GM19035 (cell line): ENCODE results near the gene ALDOB.

ENCODE experiments used
- ATAC-seq: cut with Tn5 transposase; IDR thresholded peaks from one replicate; pipeline ENCODE4 v1.9.1; 2021; ENCODE audit not compliant: unreplicated experiment

The ALDOB gene

DNA sequence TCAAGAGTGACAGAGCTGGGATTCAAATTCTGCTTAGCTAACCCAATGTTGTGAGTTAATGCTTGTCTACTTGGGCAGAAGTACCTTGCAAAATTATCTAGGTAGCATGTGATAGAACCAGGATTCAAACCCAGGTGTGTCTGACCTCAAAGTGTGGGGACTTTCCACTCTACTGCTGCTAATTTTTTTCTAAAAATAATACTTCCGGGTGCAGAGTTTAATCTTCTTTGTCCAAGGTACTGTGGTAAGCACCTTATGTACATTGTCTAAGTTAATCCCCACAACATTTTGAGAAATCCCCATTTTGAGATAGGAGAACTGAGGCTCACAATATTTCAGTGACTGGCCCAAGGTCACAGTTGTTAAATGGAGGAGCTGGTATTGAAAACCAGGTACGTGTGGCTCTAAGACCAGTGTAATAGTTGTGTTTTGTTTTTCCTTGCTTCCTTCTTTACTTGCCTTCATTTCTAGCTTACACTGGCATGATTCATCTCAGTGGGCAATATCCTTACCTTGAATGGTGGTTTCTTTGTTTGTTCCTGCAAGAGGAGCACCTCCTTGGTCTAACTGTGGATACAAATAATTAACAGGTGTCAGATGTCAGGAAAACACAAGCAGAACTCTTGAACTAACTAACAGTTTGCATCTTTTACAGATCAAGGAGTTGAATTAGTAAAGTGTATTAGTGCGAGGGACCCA lies 7.5 kb downstream of the ALDOB start:
- ATAC-seq, result peak; percentile 72

DNA sequence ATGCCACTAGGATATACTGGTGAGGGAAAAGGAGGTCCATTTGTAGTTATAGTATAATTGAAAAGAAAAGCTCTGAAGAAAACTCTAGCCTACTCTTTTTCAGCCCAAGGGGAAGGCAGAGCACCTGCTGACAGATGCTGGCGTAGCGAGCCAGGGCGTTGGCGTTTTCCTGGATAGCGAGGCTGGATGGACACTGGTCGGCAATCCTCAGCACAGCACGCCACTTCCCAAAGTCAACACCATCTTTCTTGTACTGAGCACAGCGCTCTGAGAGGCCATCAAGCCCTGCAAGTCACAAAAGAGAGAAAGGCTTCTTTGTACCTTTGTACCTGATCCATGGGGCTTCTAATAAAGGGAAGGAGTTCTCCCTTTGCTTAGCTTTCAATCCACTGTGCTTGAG lies 8.2 kb downstream of the ALDOB start:
- ATAC-seq, result no peak

DNA sequence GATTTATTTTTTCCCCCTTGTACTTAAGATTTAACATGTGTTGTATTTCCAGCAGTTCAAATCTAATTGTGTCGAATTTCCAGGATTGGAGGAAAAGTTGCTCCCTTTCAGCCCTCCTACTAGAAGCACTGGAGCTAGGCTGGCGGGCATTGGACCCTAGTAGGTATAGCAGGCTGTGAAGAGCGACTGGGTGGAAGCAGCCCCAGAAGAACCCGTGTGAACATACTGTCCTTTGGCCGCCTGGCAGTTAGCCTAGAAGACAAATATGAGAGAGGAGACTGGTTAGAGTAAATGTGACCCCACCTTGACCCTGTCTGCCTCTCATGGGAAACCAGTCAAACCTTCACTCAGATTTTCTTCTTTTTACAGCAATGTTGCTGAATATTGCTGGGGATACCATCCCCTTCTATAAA lies 13.9 kb downstream of the ALDOB start:
- no peak for ATAC-seq

DNA sequence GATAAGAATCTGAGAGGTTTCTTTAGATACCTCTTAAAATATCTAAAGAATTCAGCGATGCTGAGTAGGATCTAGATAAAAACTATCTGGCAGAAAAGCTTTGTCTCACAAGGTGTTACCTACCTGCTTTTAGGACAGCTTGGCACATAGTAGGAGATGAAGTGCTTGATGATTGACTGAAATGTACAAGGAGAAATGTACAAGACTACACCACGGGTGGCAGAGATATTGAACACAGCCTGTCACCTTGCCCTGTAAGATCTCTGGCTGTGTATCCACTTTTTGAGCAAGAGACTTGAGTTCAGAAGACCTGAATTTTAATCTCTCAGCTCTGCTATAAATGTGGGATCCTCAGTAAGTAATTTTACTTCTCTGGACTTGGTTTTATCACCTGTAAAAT lies 15.7 kb downstream of the ALDOB start:
- no peak for ATAC-seq

DNA sequence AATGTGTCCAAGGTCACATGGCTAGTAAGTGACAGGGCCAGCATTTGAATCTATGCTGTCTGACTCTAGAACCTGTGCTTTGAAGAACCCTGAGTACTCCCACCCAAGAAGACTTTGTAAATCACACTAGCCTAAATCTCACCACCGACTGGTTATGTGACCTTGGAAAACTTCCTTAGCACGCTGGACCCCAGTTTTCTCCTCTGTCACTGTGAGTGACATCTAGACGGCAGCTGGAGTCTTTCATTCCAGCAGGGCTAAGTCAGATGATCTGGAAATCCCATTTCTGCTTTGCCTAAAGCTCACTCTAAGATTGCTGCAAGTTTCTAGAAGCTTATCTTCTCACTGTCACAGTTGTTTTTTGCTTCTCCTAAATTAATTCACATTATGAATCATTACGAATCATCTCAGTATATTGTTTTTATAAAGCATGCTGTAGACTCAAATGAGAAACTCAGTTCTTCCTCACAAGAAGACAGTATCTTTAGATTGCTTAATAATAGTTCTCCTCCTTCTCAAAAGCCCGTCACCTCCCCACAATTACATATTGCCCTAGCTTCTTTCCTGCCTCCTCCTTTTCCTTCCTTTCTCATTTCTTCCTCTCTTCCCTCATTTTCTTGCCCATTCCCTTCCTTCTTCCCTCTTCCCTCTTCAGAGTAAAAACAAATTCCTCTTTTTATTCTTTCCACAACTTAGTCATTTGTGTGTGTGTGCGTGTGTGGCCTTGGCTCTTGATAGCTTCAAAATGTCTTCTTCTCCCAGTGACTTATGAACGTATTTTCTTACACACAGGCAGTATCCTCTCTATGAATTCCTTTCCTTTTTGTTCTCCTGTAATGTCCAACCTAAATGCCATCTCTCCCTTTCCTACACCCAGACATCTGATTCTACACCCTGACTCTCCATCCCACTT lies 16.8 kb downstream of the ALDOB start:
- ATAC-seq, result no peak

DNA sequence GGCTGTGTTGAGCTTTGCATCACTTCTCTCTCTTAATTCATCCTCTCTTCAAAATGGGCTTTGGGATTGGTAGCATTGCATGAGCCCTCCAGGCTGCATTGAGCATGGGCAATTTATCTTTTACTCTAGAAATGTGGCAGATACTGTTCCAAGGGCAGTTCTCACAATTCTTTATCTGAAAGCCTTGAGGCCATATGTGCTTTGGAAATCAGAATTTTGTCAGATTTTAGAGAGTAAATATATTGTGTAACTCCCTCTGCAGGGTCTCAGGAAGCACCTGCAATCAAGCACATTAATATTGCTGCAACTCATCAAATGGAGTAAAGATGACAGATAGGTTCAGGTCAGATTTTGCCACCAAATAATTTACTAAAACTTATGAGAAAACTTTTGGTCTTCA lies 17.6 kb downstream of the ALDOB start:
- ATAC-seq, result no peak

DNA sequence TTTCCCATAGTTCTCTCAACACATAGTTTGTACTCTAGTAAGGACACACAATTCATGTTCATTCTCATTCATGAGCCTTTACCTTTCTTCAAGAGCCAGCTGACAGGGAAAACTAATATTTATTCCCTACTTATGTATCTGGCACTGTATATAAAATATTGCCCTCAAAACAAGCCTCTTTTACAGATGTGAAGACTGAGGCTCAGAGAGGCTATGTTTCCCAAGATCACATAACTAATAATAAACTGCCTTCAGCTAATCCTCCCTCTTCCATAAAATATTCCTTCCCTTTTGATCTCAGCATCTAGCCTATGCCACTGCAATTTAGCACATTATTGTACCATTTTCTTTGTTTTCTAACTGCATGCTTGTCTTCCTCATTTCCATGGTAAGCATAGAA lies 18.2 kb downstream of the ALDOB start:
- no peak for ATAC-seq

DNA sequence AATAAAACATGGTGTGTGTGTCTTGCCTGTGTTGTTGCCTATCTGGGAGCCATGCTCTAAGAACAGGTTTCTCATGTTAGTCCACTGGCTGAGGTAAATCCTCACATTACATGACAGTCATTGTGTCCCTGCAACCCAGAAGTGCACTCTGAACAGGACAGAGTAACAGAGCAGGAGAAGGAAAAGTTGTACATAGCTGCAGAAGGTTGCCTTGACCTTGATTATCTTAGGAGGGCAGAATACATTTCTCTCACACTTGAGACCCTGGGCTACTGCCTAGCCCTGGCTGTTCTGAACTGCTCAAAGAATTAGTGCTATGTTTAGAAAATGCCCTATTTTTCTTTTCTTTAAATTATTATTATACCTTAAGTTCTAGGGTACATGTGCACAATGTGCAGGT lies 20.0 kb downstream of the ALDOB start:
- ATAC-seq, result no peak

DNA sequence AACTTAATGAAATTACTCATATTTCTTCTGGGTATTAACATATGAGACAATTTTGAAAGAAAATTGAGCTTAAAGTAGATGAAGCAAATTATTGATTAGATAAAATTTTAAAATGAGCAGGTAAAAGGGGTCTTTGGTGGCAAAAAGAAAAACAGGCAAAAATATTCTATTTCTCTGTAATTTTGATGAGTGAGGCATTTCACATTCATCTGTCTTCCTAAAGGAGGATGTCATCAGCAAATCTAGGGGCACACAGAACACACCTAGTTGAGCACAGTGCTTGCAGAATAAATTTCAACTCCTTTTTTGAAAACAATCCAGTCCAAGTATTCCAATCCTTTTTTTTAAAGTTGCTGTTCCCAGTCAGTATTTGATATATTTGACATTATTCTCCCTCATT lies 20.7 kb downstream of the ALDOB start:
- ATAC-seq, result no peak

DNA sequence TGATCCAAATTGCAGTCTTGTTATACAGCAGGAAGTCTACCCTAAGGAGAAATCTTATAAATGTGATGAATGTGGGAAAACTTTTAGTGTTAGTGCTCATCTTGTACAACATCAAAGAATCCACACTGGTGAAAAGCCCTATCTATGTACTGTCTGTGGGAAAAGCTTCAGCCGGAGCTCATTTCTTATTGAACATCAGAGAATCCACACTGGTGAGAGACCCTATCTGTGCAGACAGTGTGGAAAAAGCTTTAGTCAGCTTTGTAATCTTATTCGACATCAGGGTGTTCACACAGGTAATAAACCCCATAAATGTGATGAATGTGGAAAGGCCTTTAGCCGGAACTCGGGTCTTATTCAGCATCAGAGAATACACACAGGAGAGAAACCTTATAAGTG lies 26.5 kb downstream of the ALDOB start:
- no peak for ATAC-seq

DNA sequence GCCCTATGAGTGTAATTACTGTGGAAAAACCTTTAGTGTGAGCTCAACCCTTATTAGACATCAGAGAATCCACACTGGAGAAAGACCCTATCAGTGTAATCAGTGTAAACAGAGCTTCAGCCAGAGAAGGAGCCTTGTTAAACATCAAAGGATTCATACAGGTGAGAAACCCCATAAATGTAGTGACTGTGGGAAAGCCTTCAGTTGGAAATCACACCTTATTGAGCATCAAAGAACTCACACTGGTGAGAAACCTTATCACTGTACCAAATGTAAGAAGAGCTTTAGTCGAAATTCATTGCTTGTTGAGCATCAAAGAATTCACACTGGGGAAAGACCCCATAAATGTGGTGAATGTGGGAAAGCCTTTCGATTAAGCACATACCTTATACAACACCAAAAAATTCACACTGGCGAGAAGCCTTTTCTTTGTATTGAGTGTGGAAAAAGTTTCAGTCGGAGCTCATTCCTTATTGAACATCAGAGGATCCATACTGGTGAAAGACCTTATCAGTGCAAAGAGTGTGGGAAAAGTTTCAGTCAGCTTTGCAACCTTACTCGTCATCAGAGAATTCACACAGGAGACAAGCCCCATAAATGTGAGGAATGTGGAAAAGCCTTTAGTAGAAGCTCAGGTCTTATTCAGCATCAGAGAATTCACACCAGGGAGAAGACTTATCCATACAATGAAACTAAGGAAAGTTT lies 27.0 kb downstream of the ALDOB start:
- no peak for ATAC-seq

DNA sequence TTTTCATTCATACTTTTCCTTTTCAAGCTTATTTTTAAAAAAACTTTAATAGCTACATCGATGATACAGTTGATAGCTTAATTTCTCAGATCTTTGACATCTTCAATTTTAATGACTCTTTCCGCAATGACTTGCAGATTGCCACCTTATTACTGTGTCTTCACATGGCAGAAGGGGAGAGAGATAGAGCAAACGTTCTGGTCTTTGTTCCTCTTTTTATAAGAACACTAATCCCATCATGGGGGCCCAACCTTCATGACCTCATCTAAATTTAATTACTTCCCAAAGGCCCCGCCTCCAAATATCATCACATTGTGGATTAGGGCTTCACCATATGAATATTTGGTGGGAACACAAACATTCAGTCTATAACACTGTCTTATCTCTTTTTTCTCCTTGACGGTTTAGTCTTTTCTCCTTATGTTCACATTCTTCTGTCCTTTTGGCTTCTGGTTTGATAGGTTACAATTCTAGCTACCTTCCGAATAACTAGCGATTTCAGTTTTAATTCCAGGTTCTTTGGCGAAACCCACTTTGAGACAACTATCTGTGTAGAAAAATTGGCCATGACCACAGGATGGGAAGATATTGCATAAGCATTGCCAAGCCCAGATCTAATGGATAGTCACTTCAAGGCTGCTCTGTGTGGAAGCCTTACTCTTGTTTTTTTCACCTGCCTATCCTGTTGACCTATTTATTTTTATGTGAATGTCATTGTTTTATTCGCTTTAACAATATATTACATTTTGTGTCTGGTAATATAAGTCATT lies 31.9 kb downstream of the ALDOB start:
- ATAC-seq, result no peak

DNA sequence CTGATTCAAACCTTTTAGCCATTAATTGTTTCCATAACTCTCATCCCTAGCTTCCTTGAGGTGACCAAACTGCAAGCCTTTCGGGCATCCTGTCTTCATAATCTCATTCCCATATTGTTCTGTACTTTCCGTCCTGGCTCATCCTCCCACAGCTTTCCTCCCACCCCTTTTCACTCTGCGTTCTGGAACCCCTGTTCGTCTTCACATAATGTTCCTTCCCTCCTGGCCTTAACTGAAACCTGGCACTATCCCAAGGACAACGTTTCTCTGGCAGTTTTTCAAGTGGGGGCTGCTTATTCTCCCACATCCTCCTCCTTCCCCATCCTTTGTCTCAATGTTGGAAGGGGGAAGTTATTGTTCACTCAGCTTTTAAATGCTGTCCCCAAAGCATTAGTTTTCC lies 35.5 kb downstream of the ALDOB start:
- ATAC-seq, result no peak

DNA sequence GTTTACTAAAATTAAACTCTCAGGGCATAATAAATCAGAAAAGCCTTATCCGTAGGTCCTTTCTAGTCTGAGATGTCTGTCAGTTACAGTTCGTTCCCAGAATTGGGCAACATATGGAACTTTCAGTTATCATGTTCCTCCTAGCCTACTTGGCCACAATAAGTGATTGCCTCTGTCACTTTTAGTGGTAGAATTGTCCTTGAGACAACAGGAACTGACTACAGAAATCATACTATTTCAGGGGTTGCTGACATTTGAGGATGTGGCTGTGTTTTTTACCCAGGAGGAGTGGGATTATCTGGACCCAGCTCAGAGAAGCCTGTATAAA lies 36.0 kb downstream of the ALDOB start:
- ATAC-seq, result no peak

DNA sequence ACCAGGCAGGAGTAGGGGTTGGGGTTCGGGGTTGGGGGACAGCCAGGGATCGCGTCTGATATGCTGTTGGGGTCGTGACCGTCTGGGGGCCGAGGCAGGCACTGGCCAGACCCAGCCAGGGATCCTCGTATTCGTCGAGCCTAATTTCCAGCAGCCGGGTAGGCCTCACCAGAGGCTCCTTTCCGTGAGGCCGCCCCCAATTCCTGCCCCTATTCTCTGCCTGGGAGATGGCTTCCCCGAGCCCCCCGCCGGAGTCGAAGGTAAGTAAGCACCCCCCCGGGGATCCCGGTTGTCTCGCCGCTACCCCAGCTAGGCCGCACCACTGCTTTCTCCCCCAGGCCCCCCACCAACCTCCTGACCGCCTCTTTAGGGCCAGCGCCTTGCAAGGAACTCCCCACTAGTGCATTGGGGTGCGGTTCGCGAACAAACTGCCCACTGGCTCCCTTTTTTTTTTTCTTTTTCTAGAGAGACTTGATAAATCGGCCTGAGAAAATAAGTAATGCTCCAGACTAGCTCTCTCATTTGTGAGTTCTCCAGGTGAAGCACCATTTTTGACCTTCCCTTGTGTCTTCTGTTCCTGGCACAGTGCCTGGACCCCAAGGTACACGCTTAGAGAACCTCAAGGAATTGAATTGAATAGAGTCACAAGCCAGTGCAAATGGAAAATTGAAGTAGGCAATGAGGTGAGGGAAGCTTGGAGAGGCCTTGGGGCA lies 36.5 kb downstream of the ALDOB start:
- ATAC-seq, result peak; percentile 12

DNA sequence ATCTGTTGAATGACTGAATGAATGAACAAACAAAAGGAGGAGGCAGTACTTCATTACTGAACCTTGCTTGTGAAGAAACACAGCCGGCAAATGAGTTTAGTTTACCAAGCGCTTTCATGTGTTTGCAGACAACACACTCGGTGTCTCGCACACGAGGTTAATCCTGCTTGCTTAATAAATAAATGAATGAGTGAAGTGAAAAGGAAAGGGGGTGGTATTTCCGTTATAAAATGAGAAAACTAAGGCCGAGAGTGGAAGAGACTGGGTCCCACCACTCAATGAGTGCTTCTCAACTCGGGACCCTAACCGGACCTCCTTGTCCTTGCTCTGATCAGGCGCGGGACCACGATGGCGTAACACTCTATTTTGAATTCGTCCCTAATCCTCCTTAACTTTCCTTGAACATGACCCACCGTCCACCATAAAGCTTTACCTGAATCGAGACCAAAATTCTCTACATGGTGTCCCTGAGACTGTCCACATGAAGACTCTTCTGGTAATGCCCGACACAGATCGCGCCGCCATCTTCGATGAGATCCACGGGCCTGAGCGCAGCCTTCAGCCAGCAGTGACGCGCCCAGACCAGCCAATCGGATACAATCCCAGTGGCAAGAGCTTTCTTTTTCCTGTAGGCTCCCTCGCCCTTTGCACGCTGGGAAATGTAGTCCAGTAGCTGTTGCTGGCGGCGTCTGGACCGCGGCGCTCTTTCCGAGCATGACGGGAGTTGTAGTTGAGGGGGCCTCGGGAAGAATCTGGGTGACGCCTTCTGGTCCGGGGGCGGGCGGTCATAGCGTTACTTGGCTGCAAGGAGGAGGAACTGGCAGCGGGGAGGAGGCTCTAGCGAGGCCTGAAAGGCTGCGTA lies 37.3 kb downstream of the ALDOB start, which contains the start of the genes MRPL50 and ZNF189:
MRPL50 (minus strand) TSS at position 551 of the 862 bp plus-strand sequence; CDS start at position 525, 26 bp downstream.
ZNF189 (plus strand) TSS at position 784 of the 862 bp plus-strand sequence. CDS start 306 bp downstream, outside the sequence.
- ATAC-seq, result peak; percentile 98

DNA sequence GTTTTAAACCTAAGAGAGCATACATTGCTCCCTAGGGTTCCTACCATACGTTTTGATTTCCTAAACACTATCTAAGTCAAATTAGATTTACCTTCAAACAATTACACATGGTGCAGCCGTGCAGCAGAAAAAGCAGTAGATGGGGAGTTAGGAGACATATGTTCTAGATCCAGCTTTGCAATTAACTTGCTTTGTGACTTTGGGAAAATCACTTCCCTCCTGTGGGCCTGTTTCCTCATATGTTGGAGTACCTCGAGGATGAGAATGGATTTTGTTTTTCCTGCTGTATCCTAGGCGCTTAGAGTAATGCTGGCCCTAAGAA lies 37.9 kb downstream of the ALDOB start:
- ATAC-seq, result no peak

DNA sequence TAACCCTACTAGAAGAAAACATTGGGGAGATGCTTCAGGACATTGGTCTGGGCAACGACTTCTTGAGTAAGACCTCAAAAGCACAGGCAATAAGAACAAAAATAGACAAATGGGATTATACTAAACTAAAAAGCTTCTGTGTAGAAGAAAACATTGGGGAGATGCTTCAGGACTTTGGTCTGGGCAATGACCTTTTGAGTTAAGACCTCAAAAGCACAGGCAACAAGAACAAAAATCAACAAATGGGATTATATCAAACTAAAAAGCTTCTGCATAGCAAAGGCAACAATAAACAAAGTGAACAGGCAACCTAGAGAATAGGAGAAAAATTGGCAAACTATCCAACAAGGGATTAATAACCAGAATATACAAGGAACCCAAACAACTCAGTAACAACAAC lies 40.9 kb downstream of the ALDOB start:
- no peak for ATAC-seq

DNA sequence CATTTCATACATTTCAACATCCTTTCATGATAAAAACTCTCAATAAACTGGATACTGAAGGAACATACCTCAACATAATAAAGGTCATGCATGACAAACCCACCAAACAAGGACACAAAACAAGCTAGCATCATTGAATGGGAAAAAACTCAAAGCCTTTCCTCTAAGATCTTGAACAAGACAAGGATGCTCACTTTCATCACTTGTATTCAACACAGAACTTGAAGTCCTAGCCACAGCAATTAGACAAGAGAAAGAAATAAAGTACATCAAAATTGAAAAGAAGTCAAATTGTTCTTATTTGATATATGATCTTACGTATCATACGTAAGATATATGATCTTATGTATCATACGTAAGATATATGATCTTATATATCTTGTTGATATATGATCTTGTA lies 42.4 kb downstream of the ALDOB start:
- ATAC-seq, result no peak
